ENCODE data around the gene MAP2K3.

Gene MAP2K3

GRCh38 chr17:21262259-21262993 is 22.1 kb upstream of the MAP2K3 start:
- no peak for DNase-seq
- H3K27me3 ChIP-seq (replicated peaks): no peaks in the 10 kb centered on the region
- H3K36me3 ChIP-seq (replicated peaks): no peaks in the 10 kb centered on the region
- H3K27ac ChIP-seq: no peak overlapping the region
- in situ Hi-C loops (cut with HindIII; ENCODE audit: low pct_ligation_motif_present, low sequenced_read_pairs): no loop called here
- no peak overlapping the region for H3K4me3 ChIP-seq (ENCODE audit: low read depth, low read length)
- no peak for TF ChIP-seq CTCF (IDR thresholded peaks at IDR 0.05; ENCODE audit: low read depth, low read length, missing control alignments)

GRCh38 chr17:21263376-21263775 is 21.1 kb upstream of the MAP2K3 start:
- no peak overlapping the region for H3K4me3 ChIP-seq (ENCODE audit: low read depth, low read length)
- DNase-seq: no peak
- no peak for TF ChIP-seq CTCF (IDR thresholded peaks at IDR 0.05; ENCODE audit: low read depth, low read length, missing control alignments)
- no peak overlapping the region for H3K27ac ChIP-seq
- no peaks in the 10 kb centered on the region for H3K36me3 ChIP-seq (replicated peaks)
- no peaks in the 10 kb centered on the region for H3K27me3 ChIP-seq (replicated peaks)
- in situ Hi-C loops (cut with HindIII; ENCODE audit: low pct_ligation_motif_present, low sequenced_read_pairs): no loop called here

GRCh38 chr17:21268596-21269188 is 15.8 kb upstream of the MAP2K3 start:
- Histone ChIP-seq H3K27ac (no peak overlapping the region), H3K36me3 (replicated peaks) (no peaks in the 10 kb centered on the region), H3K4me3 (ENCODE audit: low read depth, low read length) (no peak overlapping the region), H3K27me3 (replicated peaks) (no peaks in the 10 kb centered on the region)
- in situ Hi-C loops (cut with HindIII; ENCODE audit: low pct_ligation_motif_present, low sequenced_read_pairs): no loop called here
- no peak for DNase-seq
- TF ChIP-seq CTCF (IDR thresholded peaks at IDR 0.05; ENCODE audit: low read depth, low read length, missing control alignments): no peak

- no peak for TF ChIP-seq CTCF (IDR thresholded peaks at IDR 0.05; ENCODE audit: low read depth, low read length, missing control alignments)
- DNase-seq: no peak
- H3K27me3 ChIP-seq (replicated peaks): no peaks in the 10 kb centered on the region
- H3K4me3 ChIP-seq (ENCODE audit: low read depth, low read length): no peak overlapping the region
- in situ Hi-C loops (cut with HindIII; ENCODE audit: low pct_ligation_motif_present, low sequenced_read_pairs): no loop called here
- H3K36me3 ChIP-seq (replicated peaks): no peaks in the 10 kb centered on the region
- H3K27ac ChIP-seq: no peak overlapping the region
Observed at GRCh38 chr17:21269394-21269793, 15.1 kb upstream of the MAP2K3 start.

GRCh38 chr17:21271454-21272183 is 12.9 kb upstream of the MAP2K3 start:
- H3K27ac ChIP-seq: no peak overlapping the region
- no peaks in the 10 kb centered on the region for H3K27me3 ChIP-seq (replicated peaks)
- in situ Hi-C loops (cut with HindIII; ENCODE audit: low pct_ligation_motif_present, low sequenced_read_pairs): no loop called here
- TF ChIP-seq CTCF (IDR thresholded peaks at IDR 0.05; ENCODE audit: low read depth, low read length, missing control alignments): no peak
- no peaks in the 10 kb centered on the region for H3K36me3 ChIP-seq (replicated peaks)
- H3K4me3 ChIP-seq (ENCODE audit: low read depth, low read length): no peak overlapping the region
- no peak for DNase-seq
